SHP77 treated with DMSO at 0.1 percent for 48 hours (cell line): ENCODE results near the gene HS1BP3.
A peak's percentile ranks its signal among the peaks of the same experiment; 100 is the strongest.

Source experiments
- DNase-seq: peaks from one replicate; lab custom pipeline; 2025; lab: John Stamatoyannopoulos, UW

HS1BP3 gene

DNA sequence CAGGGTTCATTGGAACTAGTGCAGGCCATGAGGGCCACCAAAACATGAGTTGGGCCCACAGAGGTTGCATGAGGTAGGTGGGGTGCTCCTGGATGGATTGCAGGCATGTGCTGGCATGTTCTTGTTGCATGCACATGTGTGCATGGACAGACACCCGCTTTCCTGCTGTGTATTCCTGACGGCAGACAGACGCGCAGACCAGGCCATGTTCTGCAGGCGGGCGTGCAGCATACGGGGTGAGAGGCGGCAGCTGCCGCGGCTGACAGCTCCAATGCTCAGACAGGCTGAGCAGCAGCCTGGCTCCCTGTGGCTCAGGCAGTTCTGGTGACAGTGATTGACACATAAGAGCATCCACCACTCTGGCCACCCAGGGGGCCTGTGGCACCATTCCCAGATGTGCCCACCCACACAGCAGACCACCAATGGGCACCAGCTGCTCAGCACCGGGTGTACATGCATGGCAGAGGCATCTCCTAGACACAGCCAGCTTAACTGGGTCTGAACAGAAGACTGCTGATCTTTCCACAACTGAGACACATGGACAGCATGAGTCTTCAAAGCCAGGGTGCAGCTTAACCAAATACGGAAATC lies 21.2 kb downstream of the HS1BP3 start:
- no peak for DNase-seq

DNA sequence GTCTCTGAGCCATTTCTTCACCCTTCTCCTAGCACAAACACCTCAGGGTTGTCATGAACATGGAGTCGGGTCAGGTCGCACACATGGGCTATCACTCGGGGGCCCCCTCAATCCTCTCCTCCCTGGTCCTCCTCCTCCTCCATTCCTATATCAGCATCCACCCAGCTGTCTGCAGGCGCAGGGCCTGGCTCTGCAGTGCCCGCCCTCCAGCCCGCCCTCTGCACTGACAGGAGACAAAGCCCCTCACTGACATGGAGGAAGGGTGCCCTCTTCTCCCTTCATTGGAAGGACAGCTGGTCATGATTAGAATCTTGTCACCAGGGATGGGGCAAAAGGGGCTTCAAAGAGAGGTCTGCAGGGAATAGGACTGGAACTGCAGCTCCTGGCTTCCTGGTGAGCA lies 21.7 kb downstream of the HS1BP3 start:
- DNase-seq, result no peak

DNA sequence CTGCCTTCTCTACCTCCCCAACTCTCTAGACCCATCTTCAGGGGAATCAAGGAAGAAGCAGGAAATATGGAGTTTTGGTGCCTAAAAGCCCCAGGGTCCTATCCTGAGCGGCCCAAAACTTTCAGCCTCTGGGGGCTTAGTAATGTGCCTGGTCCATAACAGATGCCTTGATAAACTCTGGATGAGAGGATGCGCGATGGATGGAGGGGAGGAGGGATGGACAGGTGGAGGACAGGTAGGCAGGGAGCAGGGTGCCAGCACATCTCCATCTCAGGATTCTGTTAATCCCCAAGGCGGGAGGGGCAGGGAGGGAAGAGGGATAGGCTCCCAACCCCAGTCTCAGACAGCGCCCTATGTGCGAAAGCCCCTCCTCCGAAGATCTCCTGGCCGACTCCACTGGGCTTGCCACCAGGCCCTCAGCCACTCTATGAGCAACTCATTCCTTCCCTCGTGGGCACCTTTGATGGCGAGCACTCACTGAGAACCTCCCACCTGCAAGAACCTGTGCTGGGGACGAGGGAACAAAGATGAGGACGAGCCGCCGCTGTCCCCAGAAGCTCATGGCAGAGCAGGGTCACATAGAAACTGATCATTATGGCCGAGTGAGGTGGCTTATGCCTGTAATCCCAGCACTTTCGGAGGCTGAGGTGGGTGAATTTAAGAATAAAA lies 23.1 kb downstream of the HS1BP3 start:
- no peak for DNase-seq

DNA sequence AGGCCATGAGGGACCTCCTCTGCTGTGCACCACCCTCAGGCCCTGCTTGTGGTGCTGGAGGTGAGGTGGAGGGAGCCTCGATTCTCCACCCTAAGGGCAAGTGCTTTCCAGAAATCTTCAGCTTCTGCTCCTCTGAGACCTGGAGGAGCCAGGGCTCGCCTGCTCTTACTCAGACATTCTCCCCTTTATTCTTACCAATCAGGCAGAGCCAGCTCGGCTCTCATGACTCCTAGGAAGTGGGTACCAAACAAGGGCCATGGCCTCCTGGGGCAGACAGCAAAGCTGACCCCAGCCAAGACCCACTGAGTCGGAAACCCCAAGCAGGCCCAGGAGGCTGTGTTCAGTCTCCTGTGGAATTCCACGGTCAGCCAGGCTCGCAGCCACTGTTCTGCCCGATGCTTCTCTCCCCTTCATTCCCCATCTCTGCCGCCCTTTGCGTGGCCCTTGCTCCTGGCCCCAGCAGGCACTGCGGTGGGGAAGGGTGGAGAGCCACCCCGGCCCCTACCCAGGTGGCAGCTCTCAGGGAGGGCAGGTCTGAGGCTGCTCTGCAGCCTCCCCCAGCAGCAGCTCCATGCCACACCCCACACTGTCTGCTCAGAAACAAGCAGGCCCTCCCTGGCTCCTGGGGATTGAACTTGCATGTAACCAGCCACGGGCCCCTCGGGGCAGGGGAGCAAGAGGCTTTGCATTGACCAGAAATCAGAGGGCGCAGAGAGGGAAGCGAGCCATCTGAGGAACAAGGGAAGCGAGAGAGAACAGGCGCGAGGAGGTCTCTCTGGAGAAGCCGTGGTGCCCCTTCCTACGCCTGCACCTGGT lies 24.0 kb downstream of the HS1BP3 start:
- no peak for DNase-seq

DNA sequence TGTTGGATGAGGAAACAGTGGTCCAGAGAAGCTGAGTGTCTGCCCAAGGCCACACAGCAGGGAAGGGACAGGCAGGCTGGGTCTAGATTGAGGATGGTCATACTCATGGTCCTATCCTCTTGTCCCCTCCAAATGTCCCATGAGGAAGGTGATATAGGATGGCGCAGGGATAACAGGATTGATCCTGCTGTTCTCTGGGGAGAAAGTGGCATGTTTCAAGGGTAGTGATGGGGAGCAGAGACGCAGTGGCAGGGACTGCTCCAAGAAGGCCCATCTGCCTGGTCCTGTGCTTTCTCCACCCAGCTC lies 24.6 kb downstream of the HS1BP3 start:
- no peak for DNase-seq

DNA sequence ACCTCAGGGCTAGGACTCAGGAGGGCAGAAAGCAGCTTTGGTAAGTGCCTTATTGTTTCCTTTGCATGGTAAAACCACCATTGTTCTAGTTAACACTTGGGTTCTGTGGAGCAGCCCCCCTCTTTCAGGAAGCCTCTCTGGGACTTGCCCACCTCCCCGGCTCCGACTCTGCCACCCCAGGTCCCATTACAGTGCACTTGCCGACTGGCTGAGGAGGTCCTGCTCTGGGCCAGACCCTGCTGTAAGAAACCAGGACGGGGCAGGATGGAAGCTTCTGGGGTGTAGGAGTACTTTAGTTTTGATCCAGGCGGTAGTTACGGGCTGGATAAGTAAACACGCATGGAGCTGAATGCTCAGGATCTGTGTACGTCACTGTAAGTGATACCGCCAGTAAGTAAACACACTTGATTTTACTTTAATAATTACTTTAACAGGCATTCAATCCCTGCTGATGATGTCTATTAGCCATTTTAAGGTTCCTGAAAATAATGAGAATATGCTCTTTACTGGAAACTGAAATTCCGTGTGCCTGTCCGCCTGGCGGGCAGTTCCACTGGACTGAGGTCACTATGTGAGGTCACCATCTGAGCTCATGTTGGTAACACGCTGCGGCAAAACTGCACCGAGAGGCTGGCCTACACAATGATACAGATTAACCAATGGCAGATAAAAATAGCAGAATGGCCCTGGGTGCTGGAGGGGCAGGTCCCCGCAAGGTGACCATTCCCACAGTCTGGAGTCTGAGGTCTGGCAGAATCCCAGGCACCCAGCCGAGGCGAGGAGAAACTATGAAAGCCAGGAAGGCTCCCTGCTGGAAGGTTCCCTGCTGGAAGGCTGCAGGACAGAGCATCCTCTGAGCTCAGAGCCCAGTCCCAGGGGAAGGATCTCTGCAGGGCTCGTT lies 25.2 kb downstream of the HS1BP3 start:
- no peak for DNase-seq

DNA sequence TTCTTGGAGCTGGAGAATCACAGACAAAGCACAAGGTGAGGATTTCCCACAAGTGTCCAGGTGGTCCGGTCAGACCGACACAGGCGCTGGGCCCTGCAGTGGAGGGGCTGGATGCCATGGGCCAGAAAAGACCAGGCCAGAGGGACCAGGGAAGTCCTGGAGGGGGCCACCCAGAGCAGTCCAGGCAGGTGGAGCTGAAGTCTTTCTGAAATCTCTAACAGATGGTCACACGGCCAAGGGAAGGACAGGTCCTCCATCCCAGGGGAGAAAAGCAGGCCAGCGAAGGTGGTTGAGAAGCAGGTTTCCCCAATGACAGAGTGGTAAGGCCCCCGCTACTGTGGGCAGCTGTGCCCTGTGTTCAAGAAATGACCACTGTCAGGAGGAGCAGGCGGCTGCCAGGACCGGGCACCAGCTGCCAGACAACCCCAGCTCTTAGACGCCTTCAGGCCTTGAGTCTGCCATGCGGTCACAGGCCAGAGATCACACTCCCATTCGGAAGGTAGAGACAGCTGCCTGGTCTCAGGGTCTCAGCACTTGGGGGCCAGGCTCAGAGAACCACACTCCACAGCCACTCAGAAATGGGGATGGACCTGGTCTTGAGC lies 25.9 kb downstream of the HS1BP3 start:
- DNase-seq, result no peak

DNA sequence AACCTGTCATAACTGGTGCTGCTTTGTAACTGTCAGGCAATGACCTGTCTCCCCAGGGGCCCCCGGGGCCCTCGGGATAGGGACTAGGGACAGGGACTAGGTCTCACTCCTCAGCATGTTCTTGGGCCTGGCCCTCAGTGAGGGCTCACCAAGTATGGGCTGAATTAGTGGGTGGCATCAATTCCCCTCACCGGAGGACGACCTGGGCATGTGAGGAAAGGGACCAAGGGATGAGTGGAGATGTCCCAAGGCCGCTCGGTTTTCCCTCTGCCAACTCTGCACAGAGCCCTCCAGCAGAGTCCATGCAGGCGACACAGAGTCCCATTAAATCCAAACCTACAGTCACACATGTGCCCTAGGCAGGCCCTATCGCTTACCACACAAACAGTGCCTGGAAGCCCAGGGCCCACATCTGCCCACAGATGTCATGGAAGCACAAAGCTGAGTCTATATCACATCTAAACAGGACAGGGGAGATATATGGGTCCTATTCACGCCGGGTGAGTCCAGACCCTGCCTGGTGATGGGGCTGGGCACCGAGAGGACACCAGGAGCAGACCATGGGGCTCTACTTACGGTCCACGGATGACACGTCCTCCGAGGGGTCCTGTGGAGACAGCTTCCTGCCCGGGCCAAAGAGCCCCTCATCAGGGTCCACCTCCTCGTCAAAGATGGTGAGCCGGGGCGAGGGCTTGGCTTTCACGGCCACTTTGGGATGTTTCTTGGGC lies 26.6 kb downstream of the HS1BP3 start:
- DNase-seq, result no peak

DNA sequence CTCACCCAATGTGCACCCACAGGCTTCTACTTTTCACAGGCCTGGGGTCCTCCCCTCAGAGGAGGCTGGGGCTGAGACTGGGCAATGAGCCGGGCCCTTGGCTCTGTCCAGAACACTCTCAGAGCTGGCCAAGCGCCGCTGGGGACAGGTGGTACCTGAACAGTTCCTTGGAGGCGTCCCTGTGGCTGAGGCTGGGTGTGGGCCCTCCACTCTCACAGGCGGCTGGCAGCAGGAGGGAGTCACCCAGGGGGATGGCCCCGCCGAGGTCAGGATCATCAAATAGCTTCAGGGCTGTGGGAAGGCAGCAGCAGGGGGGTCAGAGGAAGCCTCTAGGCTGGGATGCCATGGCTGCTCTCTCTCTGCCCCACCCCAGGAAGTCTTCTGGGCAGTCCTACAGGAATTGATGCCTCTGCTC lies 27.1 kb downstream of the HS1BP3 start:
- DNase-seq, result no peak

DNA sequence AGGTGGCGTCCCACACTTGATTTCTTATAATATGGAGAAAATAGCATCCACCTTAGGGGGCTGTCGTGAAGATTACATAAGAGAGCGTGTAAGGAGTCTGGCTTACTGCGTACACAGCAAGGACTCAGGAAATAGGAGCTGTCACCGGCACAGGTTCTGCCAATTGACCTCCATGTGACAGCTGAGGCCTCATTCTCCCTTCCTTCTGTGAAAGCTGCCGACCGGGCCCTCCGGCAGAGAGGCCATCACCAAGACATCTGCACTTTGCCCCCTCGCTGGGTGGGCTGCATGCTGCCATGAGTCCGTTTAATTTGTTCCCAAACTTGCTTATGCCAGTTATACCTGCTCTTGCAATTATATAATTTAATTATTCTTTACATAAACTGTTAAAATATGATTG lies 27.7 kb downstream of the HS1BP3 start:
- no peak for DNase-seq

DNA sequence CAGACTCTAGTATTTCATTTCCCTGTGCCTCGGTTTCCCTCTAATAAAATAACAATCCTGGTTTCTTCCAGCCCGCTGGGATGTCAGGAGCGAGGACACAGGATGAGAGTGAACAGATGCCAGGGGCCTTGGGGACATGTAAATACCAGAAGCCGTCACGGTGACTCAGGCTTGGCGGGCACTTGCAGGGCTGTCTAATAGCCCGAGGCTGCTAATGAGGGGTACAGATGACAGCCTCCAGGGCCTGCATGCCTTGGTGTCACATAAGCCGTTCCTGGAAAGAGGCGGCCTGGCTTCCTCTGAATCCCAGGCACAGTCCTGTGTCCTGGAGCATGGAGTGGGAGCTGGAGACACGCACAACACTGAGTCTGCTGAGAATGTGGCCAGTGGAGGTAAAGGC lies 28.2 kb downstream of the HS1BP3 start:
- no peak for DNase-seq

DNA sequence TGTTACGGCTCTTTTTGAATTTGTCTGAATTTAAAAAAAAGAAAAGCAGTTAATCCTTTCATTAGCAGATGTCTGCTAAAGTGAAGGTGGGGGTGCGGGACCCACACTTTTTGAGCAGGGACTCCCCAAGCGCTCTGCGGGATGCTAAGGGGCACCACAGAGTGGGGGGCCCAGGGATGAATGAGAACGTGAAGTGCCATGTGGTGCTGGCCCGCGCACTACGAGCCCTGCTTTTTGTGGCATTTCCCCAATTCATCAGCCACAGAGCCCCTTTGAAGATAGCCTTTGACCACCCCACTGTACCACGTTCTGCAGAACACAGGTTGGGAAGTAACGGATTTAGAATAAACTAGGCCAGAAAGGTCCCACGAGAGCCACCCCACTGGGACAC lies 28.6 kb downstream of the HS1BP3 start:
- no peak for DNase-seq

DNA sequence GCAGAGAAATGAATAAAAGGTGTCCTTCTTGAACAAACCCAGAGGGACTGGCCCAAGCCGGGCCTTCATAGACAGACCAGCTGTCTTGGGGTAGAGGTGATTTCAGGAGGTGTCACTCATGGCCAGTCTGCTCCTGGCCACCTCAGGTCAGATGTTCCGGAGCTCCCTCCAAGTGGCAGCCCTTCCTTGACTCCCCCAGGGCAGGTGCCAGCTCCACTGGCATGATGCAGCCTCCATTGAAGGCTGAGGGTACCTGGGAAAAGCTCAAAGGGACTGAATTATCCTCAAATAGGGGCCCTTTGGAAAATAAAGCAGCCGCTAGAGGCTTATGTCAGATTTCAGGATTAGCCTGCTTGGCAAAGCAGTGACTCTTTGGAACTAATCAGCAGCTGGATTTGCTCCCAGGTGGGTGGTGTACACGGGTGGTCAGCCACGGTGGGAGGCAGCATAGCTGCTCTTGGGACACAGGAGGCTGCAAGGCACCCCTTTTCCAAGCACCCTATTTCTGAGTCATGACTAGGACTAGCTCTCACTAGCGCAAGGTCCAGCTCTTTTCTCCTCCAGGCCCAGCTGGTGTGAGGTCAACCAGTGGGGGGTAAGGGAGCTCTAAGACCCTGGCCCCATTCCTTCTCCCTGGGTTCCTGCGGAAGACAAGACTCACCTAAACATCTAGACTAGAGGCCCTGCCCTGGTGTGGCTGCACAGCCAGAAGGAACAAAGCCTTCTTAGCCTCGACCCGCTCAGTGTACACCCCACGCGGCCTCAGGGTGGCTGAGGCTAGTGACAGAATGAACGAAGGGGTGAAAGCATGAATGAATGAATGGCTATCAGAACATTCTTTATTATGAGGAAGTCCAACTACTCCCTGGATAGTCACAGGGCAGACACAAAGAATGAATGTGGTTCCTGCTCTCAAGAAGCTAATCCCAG lies 29.3 kb downstream of the HS1BP3 start:
- no peak for DNase-seq

DNA sequence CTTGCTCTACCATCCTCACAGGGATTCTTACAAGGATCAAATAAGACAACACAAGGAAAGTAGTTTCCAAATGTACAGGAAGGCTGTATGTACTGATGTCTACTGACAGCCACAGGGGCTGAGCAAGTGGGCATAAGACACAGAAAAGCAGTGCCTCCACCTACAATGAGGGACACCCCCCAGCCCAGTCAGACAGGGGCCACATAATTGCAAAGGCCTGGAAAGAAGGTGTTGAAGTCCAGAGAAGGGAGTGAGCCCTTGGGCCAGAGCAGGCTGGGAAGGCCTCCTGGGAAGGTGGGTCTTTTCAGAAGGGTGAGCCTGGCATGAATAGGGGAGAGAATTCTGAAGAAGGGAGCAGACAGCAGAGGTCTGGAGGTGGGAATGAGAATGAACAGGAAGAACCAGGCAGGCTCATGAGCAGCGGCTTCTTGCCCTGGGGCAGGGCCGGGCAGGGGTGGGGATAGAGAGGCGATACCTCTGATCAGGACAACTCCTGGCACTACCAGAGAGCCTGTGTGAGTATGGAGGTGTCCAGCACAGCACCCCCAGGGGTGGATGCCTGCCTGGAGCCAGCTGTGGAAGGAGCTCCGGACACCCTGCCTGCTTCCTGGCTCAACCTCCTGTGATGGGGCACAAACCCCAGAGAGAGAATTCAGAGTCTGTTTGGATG lies 30.1 kb downstream of the HS1BP3 start:
- DNase-seq, result no peak

DNA sequence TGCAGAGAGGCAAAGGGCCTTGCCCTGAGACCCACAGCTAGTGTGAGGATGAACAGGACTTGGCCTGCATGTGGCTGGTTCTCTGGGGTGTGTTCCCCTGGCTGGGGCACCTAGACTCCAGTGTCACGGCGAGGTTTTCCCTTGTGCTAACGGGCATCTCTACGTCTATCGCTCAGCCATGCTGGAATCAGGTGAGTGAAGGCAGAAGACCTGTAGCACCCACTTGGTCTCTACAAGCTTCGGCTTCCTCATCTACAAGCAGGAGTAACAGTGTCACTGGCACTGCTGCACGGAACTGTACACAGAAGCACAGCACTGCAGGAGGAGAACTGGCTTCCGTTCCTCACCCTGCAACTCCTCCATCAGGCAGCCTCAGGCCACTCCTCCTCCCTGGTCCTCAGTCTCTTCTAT lies 30.6 kb downstream of the HS1BP3 start:
- DNase-seq, result no peak

DNA sequence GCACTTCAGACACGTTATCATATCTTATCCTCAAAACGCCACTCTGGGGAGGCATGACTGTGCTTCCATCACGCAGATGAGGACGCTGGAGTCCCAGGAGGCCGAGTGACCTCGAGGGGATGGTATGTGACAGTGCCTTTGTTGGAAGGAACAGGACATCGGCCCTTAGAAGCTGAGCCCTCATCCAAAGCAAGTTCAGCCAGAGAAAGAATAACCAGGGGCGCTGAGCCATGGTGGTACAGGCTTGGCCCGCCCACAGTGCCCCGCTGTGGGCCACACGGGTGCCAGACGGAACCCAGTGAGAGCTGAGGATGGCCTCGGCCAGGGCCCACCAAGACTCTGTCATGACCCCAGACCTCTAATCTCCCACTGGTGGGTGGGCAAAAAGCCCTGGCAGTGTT lies 31.3 kb downstream of the HS1BP3 start:
- DNase-seq, result no peak

DNA sequence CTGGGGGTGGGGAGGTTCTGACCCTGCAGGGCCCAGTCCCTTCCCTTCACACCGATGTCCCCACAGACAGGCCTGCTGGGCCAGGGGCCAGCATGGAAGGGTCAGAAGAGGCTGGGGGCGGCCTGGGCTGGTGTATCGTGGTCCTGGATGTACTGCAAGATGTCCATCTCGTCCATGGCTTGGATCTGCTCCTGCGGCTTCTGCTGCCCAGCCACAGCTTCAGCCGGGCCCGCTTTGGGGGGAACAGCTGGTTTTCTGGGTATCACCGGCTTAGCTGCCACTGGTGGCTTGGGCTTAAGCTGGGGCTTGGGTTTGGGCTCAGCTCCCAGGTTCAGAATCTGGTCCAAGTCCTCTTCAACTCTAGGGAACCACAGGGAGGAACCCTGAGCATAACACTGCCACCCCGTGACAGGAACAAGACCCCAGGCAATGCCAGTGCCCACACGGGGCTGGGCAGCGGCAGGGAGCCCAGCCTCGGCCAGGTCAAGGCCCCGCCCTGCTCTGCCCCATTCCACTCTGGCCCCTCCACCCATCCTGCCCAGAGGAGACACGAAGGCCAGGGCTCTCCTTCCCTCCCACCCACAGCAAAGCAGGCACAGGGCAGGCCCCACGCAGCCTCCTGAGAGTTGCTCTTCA lies 31.9 kb downstream of the HS1BP3 start:
- no peak for DNase-seq

DNA sequence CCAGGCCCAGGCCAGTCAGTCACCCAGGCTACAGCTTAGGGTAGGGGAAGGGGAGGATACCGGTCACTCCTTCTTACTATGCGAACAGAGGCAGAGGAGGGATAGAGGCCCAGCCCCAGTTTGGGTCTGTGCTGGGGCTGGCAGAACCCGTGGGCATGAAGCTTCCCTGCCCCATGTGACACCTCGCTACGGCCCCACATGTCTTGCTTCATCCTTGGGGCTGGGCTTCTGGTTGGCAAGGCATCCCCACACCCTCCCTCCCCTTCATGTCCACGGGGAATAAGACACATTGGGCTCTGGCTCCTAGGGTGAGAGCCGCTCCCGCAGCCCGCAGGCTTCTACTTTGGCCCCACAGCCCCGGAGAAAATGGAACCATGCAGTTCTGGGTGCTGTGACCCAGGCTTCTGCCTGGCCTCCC lies 32.4 kb downstream of the HS1BP3 start:
- DNase-seq, result no peak

DNA sequence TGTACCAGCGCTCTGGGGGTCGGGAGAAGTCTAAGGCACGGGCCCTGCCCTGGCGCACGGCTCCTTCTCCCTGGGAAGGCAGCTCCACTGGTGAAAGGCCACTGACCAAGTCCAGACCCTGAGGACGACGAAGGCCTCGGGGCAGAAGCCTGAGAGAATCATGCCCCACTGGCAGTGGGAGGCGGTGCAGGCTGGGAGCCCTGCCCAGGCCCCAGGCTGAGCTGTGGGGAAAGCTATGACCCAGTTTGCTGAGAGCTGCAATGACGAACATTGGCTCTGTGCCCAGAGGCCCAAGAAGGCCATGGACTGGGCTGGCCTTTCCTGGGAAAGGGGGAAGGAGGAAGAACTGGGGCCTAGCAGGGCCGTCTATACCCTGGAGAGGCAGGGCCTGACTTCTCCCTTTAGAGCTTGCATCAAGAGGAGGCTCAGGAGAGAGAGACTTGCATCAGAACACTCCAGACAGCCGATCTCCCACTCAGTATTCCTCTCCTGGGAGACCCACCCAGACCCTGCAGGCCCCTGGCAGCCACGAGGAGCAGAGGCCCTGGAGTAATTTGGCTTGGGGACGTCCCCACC lies 32.9 kb downstream of the HS1BP3 start:
- DNase-seq, result peak; percentile 64
